GM23338 (cell line): Measurements from ENCODE around the gene KRTAP20-2.

Experiments
- CREB1 ChIP-seq: fragments of 250-450 bp; sonication (Bioruptor Pico); IDR thresholded peaks from 2 replicates; pipeline ENCODE4 v1.5.0; 2020; ENCODE audit warnings: low read depth, mild to moderate bottlenecking, moderate library complexity
- EZH2 ChIP-seq: fragments of 200-600 bp; sonication (generic); IDR thresholded peaks from one replicate; pipeline ENCODE4 v1.8.0; 2017; ENCODE audit warnings: antibody characterized with exemption, mild to moderate bottlenecking, low read depth; ENCODE audit not compliant: unreplicated experiment
- EZH2phosphoT487 ChIP-seq: fragments of 200-600 bp; sonication (generic); IDR thresholded peaks from one replicate; pipeline ENCODE4 v1.8.1; 2018; ENCODE audit warnings: antibody characterized with exemption; ENCODE audit not compliant: unreplicated experiment
- JUNB ChIP-seq: IDR thresholded peaks from one replicate; pipeline ENCODE4 v1.6.1; 2016; ENCODE audit warnings: antibody characterized with exemption; ENCODE audit not compliant: unreplicated experiment
- NANOG ChIP-seq: IDR thresholded peaks from 2 replicates; pipeline ENCODE4 v1.6.1; 2016; ENCODE audit warnings: antibody characterized with exemption, borderline replicate concordance
- POLR2AphosphoS5 ChIP-seq: IDR thresholded peaks from 2 replicates; pipeline ENCODE4 v1.6.1; 2016; ENCODE audit warnings: antibody characterized with exemption, low read depth
- STAT1 ChIP-seq: IDR thresholded peaks from one replicate; pipeline ENCODE4 v1.6.1; 2016; ENCODE audit warnings: antibody characterized with exemption; ENCODE audit not compliant: unreplicated experiment
- ZNF114 ChIP-seq: fragments of 250-450 bp; sonication (Bioruptor Pico); IDR thresholded peaks from 2 replicates; pipeline ENCODE4 v1.5.0; 2020; ENCODE audit warnings: mild to moderate bottlenecking, moderate library complexity
- TF ChIP-seq, protein P1 (sequence below), 2 experiments: fragments of 200-600 bp in 1 of 2; sonication (generic) in 1 of 2; conservative IDR thresholded peaks; 2 replicates each; pipeline versions ENCODE4 v1.5.1 to v1.6.1; 2016 to 2017; ENCODE audit warnings: antibody characterized with exemption in 2 of 2, low read depth in 2 of 2, mild to moderate bottlenecking in 2 of 2, moderate library complexity in 1 of 2
- TF ChIP-seq, protein P2 (sequence below): IDR thresholded peaks from one replicate; pipeline ENCODE4 v1.6.1; 2018; ENCODE audit warnings: antibody characterized with exemption; ENCODE audit not compliant: unreplicated experiment
- TF ChIP-seq, protein P3 (sequence below): IDR thresholded peaks from 2 replicates; pipeline ENCODE4 v1.6.1; 2016; ENCODE audit warnings: antibody characterized with exemption

DNA sequence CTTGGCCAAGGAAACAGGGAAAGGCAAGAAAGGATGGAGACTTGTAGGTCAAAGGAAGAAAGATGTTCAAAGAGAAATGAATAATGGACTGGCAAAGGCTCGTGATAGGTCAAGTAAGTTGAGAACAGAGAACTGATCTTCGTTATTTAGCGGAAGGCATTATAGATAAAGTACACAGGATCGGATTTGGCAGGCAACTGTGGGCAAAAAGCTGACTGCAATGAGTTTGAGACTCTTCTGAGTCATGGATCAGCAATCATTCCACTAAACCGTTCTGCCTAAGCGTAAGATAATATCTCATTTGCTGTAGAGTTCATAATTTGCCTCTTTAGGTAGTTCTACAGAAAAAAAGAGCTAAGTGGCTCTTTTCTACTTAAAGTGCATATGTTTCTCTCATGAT is 49.5 kb downstream of the KRTAP20-2 start:
- TF ChIP-seq, protein P1, sequence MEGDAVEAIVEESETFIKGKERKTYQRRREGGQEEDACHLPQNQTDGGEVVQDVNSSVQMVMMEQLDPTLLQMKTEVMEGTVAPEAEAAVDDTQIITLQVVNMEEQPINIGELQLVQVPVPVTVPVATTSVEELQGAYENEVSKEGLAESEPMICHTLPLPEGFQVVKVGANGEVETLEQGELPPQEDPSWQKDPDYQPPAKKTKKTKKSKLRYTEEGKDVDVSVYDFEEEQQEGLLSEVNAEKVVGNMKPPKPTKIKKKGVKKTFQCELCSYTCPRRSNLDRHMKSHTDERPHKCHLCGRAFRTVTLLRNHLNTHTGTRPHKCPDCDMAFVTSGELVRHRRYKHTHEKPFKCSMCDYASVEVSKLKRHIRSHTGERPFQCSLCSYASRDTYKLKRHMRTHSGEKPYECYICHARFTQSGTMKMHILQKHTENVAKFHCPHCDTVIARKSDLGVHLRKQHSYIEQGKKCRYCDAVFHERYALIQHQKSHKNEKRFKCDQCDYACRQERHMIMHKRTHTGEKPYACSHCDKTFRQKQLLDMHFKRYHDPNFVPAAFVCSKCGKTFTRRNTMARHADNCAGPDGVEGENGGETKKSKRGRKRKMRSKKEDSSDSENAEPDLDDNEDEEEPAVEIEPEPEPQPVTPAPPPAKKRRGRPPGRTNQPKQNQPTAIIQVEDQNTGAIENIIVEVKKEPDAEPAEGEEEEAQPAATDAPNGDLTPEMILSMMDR (conservative IDR thresholded peaks at IDR 0.05; ENCODE audit: low read depth in 2 of 2), result no peak
- TF ChIP-seq EZH2phosphoT487 (no peak), EZH2 (no peak), JUNB (no peak), POLR2AphosphoS5 (no peak), NANOG (no peak), CREB1 (CRISPR knock-in tag) (no peak), STAT1 (no peak), ZNF114 (CRISPR knock-in tag) (no peak)
- TF ChIP-seq, protein P2, sequence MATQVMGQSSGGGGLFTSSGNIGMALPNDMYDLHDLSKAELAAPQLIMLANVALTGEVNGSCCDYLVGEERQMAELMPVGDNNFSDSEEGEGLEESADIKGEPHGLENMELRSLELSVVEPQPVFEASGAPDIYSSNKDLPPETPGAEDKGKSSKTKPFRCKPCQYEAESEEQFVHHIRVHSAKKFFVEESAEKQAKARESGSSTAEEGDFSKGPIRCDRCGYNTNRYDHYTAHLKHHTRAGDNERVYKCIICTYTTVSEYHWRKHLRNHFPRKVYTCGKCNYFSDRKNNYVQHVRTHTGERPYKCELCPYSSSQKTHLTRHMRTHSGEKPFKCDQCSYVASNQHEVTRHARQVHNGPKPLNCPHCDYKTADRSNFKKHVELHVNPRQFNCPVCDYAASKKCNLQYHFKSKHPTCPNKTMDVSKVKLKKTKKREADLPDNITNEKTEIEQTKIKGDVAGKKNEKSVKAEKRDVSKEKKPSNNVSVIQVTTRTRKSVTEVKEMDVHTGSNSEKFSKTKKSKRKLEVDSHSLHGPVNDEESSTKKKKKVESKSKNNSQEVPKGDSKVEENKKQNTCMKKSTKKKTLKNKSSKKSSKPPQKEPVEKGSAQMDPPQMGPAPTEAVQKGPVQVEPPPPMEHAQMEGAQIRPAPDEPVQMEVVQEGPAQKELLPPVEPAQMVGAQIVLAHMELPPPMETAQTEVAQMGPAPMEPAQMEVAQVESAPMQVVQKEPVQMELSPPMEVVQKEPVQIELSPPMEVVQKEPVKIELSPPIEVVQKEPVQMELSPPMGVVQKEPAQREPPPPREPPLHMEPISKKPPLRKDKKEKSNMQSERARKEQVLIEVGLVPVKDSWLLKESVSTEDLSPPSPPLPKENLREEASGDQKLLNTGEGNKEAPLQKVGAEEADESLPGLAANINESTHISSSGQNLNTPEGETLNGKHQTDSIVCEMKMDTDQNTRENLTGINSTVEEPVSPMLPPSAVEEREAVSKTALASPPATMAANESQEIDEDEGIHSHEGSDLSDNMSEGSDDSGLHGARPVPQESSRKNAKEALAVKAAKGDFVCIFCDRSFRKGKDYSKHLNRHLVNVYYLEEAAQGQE, result no peak
- TF ChIP-seq, protein P3, sequence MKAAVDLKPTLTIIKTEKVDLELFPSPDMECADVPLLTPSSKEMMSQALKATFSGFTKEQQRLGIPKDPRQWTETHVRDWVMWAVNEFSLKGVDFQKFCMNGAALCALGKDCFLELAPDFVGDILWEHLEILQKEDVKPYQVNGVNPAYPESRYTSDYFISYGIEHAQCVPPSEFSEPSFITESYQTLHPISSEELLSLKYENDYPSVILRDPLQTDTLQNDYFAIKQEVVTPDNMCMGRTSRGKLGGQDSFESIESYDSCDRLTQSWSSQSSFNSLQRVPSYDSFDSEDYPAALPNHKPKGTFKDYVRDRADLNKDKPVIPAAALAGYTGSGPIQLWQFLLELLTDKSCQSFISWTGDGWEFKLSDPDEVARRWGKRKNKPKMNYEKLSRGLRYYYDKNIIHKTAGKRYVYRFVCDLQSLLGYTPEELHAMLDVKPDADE, result no peak
